Right lobe of liver (tissue), 6 donors: Measurements from ENCODE around the gene VCX3A. TPM values are rescaled to one million over a fixed set of nuclear protein-coding genes. Genes with fewer than 3 reads are reported as not detected.
"Not testable (repeated sequence)": the region's sequence is repeated elsewhere in the genome, so short reads cannot be mapped to it uniquely, and the experiment has no call there.

Source experiments
- ATAC-seq, 4 donors: fragments of 200-7000 bp; cut with Tn5 transposase; one replicate each; pipeline ENCODE4 v1.9.1; 2020; ENCODE audit warnings: mild to moderate bottlenecking in 4 of 4, moderate library complexity in 4 of 4
- DNase-seq, 3 donors: peaks; one replicate each; pipeline ENCODE4 v3.0.0-alpha.2; 2020
- H3K27ac ChIP-seq, 3 donors: fragments of 200-600 bp; one replicate each; pipeline ENCODE4 v1.8.0; 2022
- H3K27me3 ChIP-seq, 2 donors: fragments of 200-600 bp; one replicate each; pipeline ENCODE4 v1.8.0; 2022
- H3K36me3 ChIP-seq, 4 donors: fragments of 200-600 bp; sonication (generic) in 1 of 4; one replicate each; pipeline versions ENCODE4 v1.5.1 to v1.8.0; 2017 to 2022; ENCODE audit warnings: control low read depth in 1 of 4
- H3K4me1 ChIP-seq, 4 donors: fragments of 200-600 bp; sonication (generic) in 1 of 4; one replicate each; pipeline versions ENCODE4 v1.5.1 to v1.8.0; 2017 to 2022; ENCODE audit warnings: control low read depth in 1 of 4
- H3K4me3 ChIP-seq, 3 donors: fragments of 200-600 bp; one replicate each; pipeline ENCODE4 v1.8.0; 2022
- H3K9me3 ChIP-seq, 4 donors: fragments of 200-600 bp; sonication (generic) in 1 of 4; one replicate each; pipeline versions ENCODE4 v1.5.1 to v1.8.0; 2017 to 2022; ENCODE audit warnings: control low read depth in 1 of 4
- CTCF ChIP-seq, 4 donors: fragments of 200-600 bp in 3 of 4; fragments of 450-650 bp in 1 of 4; IDR thresholded peaks; one replicate each; pipeline versions ENCODE4 v1.5.1 to v1.8.0; 2016 to 2022; ENCODE audit warnings: antibody characterized with exemption in 4 of 4, mild to moderate bottlenecking in 2 of 4
- POLR2A ChIP-seq: fragments of 450-650 bp; IDR thresholded peaks from one replicate; pipeline ENCODE4 v1.6.1; 2017; ENCODE audit warnings: antibody characterized with exemption, mild to moderate bottlenecking
- WGBS: methylation state at CpG from one replicate; pipeline ENCODE4 v1.1.6; 2018; ENCODE audit warnings: low coverage, low lambda C conversion rate; ENCODE audit not compliant: insufficient coverage; ENCODE audit errors: missing lambda C conversion rate; 5-methylcytosine and 5-hydroxymethylcytosine counted together
- intact Hi-C, 2 donors: fragments of 100-400 bp; cut with DNase I; formaldehyde crosslinking; loops; one replicate each; pipeline versions ENCODE4 v1.11.2 to v1.14.1; 2022
- long read RNA-seq: library from polyadenylated mRNA; unstranded; transcript quantifications from one replicate; pipeline ENCODE4 v2.0.0, GENCODE V29; 2019
- total RNA-seq, 6 experiments: library from RNA; depleted of rRNA in 2 of 6; stranded (reverse); fragments of >200 nt in 2 of 6; fragmentation: NEBNext Ultra II Directional in 3 of 6; extraction: Animal tissue kit (Norgen Biotek cat#: 25700) in 3 of 6; gene quantifications; one replicate each; pipeline versions ENCODE4 v1.1.0 to v1.2.4, GENCODE V29; 2016 to 2023
- donor health status: DM: no; HTN: yes; CAD: no.
- donor health status: DM: no; HTN: no; CAD: no.
- donor health status: DM: no; HTN: no; CAD: no.
- donor health status: DM: no; HTN: yes; CAD: no.
- donor health status: DM: no; HTN: yes; CAD: no.

VCX3A gene
- total RNA-seq, result not detected
- long read RNA-seq, result 0 reads

DNA sequence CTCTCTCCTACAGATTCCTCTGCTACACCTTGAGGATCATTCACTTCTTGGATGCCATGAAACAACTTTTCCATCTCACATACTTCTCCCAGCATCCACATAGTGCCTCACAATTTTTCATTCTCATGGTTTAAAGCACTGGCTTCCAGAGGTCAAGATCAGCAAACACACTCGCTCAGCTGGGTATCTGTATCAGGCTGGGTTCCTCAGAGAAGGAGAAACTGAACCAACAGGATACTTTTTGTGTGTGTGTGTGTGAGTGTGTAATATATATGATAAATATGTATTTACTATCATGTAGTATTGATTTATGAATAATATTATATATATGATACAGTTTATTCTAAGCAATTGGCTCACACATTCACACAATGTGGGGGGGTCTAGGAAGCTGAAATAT lies at the start of gene VCX3A:
Gene VCX3A (minus strand): TSS at position 101 of the 400 bp plus-strand sequence. CDS start 621 bp downstream, outside the sequence.
- H3K27me3 ChIP-seq, H3K4me3 ChIP-seq, H3K4me1 ChIP-seq, H3K9me3 ChIP-seq, H3K27ac ChIP-seq, DNase-seq, H3K36me3 ChIP-seq, ATAC-seq, intact Hi-C loops: not testable (repeated sequence)
- WGBS, result 67% methylated on average over 1 of the region's 1 CpG

- no peaks in the 10 kb centered on the region for H3K9me3 ChIP-seq
- 53% methylated on average over 5 of the region's 5 CpGs for whole genome bisulfite sequencing
- intact Hi-C loops, result no loop called here
- no peaks in the 10 kb centered on the region for H3K4me1 ChIP-seq
- H3K27me3 ChIP-seq, result no peaks in the 10 kb centered on the region
- no peak for DNase-seq
- TF ChIP-seq CTCF (IDR thresholded peaks at IDR 0.05) (peak in 3 of 4 donors; percentile 7 to 39 (median 13)), POLR2A (no peak)
- no peaks in the 10 kb centered on the region for H3K36me3 ChIP-seq
- H3K4me3 ChIP-seq, result no peak overlapping the region
- no peak for ATAC-seq
- no peak overlapping the region for H3K27ac ChIP-seq
Measured at GRCh38 chrX:6574762-6575161, 39.8 kb upstream of the VCX3A start.

DNA sequence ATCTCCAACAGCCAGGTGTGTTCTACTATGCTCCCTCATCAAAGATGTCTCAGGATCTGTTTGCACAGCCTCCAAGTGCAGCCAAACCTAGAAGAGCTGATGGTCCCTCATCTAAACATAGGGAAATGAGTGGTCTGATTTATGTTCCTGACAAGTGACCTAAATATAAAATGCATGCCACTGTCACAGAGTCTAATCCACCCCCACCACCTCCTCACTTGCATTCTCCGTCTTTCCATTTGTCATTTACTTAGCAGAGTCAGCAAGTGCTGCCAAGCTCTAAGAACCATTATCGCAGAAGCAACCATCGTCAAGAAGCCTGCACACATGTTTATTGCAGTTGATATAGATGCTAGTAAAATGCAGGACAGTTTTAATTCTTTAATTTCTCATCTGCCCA lies 33.1 kb upstream of the VCX3A start:
- ATAC-seq (no peak), DNase-seq (no peak)
- intact Hi-C loops, result no loop called here
- WGBS, result 58% methylated on average over 3 of the region's 3 CpGs
- no peaks in the 10 kb centered on the region for H3K36me3 ChIP-seq
- H3K4me1 ChIP-seq, result no peaks in the 10 kb centered on the region
- no peak for TF ChIP-seq CTCF (IDR thresholded peaks at IDR 0.05)
- no peak for TF ChIP-seq POLR2A
- no peaks in the 10 kb centered on the region for H3K9me3 ChIP-seq
- H3K27ac ChIP-seq, result no peak overlapping the region
- H3K4me3 ChIP-seq, result no peak overlapping the region
- no peaks in the 10 kb centered on the region for H3K27me3 ChIP-seq

DNA sequence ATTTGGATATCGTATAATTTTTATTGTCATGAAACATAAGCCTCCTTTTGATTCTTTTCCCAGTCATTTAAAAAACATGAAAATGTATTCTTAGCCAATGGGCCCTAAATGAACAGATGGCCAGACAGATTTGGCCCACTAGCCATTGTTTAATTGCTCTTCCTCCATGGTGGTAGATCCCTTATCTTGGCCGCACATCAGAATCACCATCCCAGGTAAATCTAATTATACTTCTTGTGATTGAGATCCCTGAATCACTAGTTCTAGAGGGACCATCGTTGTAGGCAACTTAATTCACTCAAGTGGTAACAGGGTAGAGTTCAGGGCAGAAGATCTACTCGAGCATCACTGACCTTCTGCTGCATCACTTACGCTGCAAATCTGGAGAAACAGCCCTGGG lies 24.1 kb upstream of the VCX3A start:
- 81% methylated on average over 5 of the region's 5 CpGs for WGBS
- ATAC-seq, result no peak
- H3K27ac ChIP-seq, result no peak overlapping the region
- intact Hi-C loops, result no loop called here
- DNase-seq, result no peak
- no peaks in the 10 kb centered on the region for H3K4me1 ChIP-seq
- no peaks in the 10 kb centered on the region for H3K27me3 ChIP-seq
- H3K9me3 ChIP-seq, result no peaks in the 10 kb centered on the region
- no peak for TF ChIP-seq POLR2A
- no peak for TF ChIP-seq CTCF (IDR thresholded peaks at IDR 0.05)
- H3K4me3 ChIP-seq, result no peak overlapping the region
- no peaks in the 10 kb centered on the region for H3K36me3 ChIP-seq

GRCh38 chrX:6557690-6558089 lies 22.8 kb upstream of the VCX3A start:
- DNase-seq (no peak), ATAC-seq (peak; percentile 71 to 94 (median 76))
- WGBS, result 29% methylated on average over 3 of the region's 3 CpGs
- H3K36me3 ChIP-seq, result no peaks in the 10 kb centered on the region
- intact Hi-C loops, result no loop called here
- H3K4me1 ChIP-seq, result no peaks in the 10 kb centered on the region
- no peak overlapping the region for H3K27ac ChIP-seq
- no peaks in the 10 kb centered on the region for H3K27me3 ChIP-seq
- no peaks in the 10 kb centered on the region for H3K9me3 ChIP-seq
- TF ChIP-seq POLR2A (no peak), CTCF (IDR thresholded peaks at IDR 0.05) (no peak)
- no peak overlapping the region for H3K4me3 ChIP-seq
